ENCODE measurements around the gene DOCK1. TPM values are rescaled to one million over a fixed set of nuclear protein-coding genes. Genes with fewer than 3 reads are reported as not detected.

DOCK1 gene
- total RNA-seq, 2 donors from 2014 or later = 72.4 to 89.3 TPM

- H3K4me1 Mint-ChIP-seq = no peaks in the 10 kb centered on the region
- Histone ChIP-seq H3K9me3 (ENCODE audit: control insufficient read depth, low read length) (peaks cover 3% of the 10 kb centered on the region), H3K9ac (ENCODE audit: extremely low read depth, low read length, poor library complexity, severe bottlenecking) (no peak overlapping the region), H3K27ac (ENCODE audit: low read depth, low read length) (no peak overlapping the region), H3K4me3 (ENCODE audit: low read length) (no peak overlapping the region), H3K27me3 (ENCODE audit: control insufficient read depth, insufficient read depth, low read length, poor library complexity, severe bottlenecking) (no peaks in the 10 kb centered on the region), H3K4me1 (ENCODE audit: control insufficient read depth, insufficient read depth, low read length) (no peaks in the 10 kb centered on the region), H3K36me3 (ENCODE audit: control insufficient read depth, insufficient read depth, low read length) (no peaks in the 10 kb centered on the region)
- DNase-seq = no peak
- H3K4me3 Mint-ChIP-seq = no peak overlapping the region
- H3K27ac Mint-ChIP-seq = no peak overlapping the region
- no peak for TF ChIP-seq CTCF (conservative IDR thresholded peaks at IDR 0.05)
- H3K27me3 Mint-ChIP-seq (ENCODE audit: insufficient read depth) = peaks cover 2% of the 10 kb centered on the region
- H3K36me3 Mint-ChIP-seq (ENCODE audit: low read depth) = no peaks in the 10 kb centered on the region
- 91 to 93% methylated on average over 4 to 9 of the region's 9 CpGs for WGBS, 2 experiments (ENCODE audit: insufficient coverage in 1 of 2, insufficient read length in 1 of 2)
- H3K9me3 Mint-ChIP-seq = peaks cover 17% of the 10 kb centered on the region
These were observed 12.0 kb upstream of the DOCK1 start for GRCh38 chr10:126893206-126893605.

- no peaks in the 10 kb centered on the region for H3K27me3 ChIP-seq (ENCODE audit: control insufficient read depth, insufficient read depth, low read length, poor library complexity, severe bottlenecking)
- no peak for DNase-seq
- no peak overlapping the region for H3K4me3 ChIP-seq (ENCODE audit: low read length)
- peaks cover 9% of the 10 kb centered on the region for H3K9me3 ChIP-seq (ENCODE audit: control insufficient read depth, low read length)
- H3K36me3 ChIP-seq (ENCODE audit: control insufficient read depth, insufficient read depth, low read length) = peaks cover 5% of the 10 kb centered on the region
- no peak for TF ChIP-seq CTCF (conservative IDR thresholded peaks at IDR 0.05)
- Mint-ChIP-seq H3K4me1 (no peaks in the 10 kb centered on the region), H3K36me3 (ENCODE audit: low read depth) (peaks cover 5% of the 10 kb centered on the region), H3K4me3 (no peak overlapping the region), H3K27me3 (ENCODE audit: insufficient read depth) (peaks cover 2% of the 10 kb centered on the region), H3K9me3 (peaks cover 17% of the 10 kb centered on the region), H3K27ac (no peak overlapping the region)
- WGBS, 2 experiments (ENCODE audit: insufficient coverage in 1 of 2, insufficient read length in 1 of 2) = 80 to 90% methylated on average over 7 to 8 of the region's 8 CpGs
- no peak overlapping the region for H3K27ac ChIP-seq (ENCODE audit: low read depth, low read length)
- H3K9ac ChIP-seq (ENCODE audit: extremely low read depth, low read length, poor library complexity, severe bottlenecking) = no peak overlapping the region
- no peaks in the 10 kb centered on the region for H3K4me1 ChIP-seq (ENCODE audit: control insufficient read depth, insufficient read depth, low read length)
These were observed 11.4 kb upstream of the DOCK1 start for GRCh38 chr10:126893841-126894240.

GRCh38 chr10:126895214-126895781, 9.9 kb upstream of the DOCK1 start:
- H3K27ac ChIP-seq (ENCODE audit: low read depth, low read length) = no peak overlapping the region
- no peak for TF ChIP-seq CTCF (conservative IDR thresholded peaks at IDR 0.05)
- H3K27me3 ChIP-seq (ENCODE audit: control insufficient read depth, insufficient read depth, low read length, poor library complexity, severe bottlenecking) = no peaks in the 10 kb centered on the region
- H3K9ac ChIP-seq (ENCODE audit: extremely low read depth, low read length, poor library complexity, severe bottlenecking) = no peak overlapping the region
- no peak for DNase-seq
- H3K4me1 ChIP-seq (ENCODE audit: control insufficient read depth, insufficient read depth, low read length) = no peaks in the 10 kb centered on the region
- Mint-ChIP-seq H3K27me3 (ENCODE audit: insufficient read depth) (peaks cover 2% of the 10 kb centered on the region), H3K4me1 (no peaks in the 10 kb centered on the region), H3K27ac (no peak overlapping the region), H3K36me3 (ENCODE audit: low read depth) (peaks cover 17% of the 10 kb centered on the region), H3K4me3 (no peak overlapping the region), H3K9me3 (peaks cover 31% of the 10 kb centered on the region)
- H3K9me3 ChIP-seq (ENCODE audit: control insufficient read depth, low read length) = peaks cover 23% of the 10 kb centered on the region
- no peak overlapping the region for H3K4me3 ChIP-seq (ENCODE audit: low read length)
- peaks cover 17% of the 10 kb centered on the region for H3K36me3 ChIP-seq (ENCODE audit: control insufficient read depth, insufficient read depth, low read length)
- 90 to 91% methylated on average over 4 to 9 of the region's 9 CpGs for WGBS, 2 experiments (ENCODE audit: insufficient coverage in 1 of 2, insufficient read length in 1 of 2)

All from endodermal cell (in vitro differentiated cells).